Upper lobe of left lung (tissue), 4 donors: ENCODE data around the gene SLC35E4.

Source experiments
- CTCF ChIP-seq, 6 experiments: fragments of 450-650 bp in 4 of 6; fragments of 200-600 bp in 2 of 6; sonication (generic) in 2 of 6; IDR thresholded peaks; one replicate each; pipeline ENCODE4 v1.5.1; 2016 to 2019; ENCODE audit warnings: antibody characterized with exemption in 6 of 6
- EP300 ChIP-seq, 4 donors: sonication (generic); formaldehyde crosslinking; IDR thresholded peaks; one replicate each; pipeline ENCODE4 v1.5.1; 2017; ENCODE audit warnings: antibody characterized with exemption in 4 of 4, control low read depth in 2 of 4
- POLR2A ChIP-seq, 4 donors: fragments of 450-650 bp; IDR thresholded peaks; one replicate each; pipeline ENCODE4 v1.5.1; 2016 to 2017; ENCODE audit warnings: antibody characterized with exemption in 4 of 4, mild to moderate bottlenecking in 2 of 4
- POLR2AphosphoS5 ChIP-seq, 2 donors: sonication (generic); formaldehyde crosslinking; IDR thresholded peaks; one replicate each; pipeline ENCODE4 v1.5.1; 2017; ENCODE audit warnings: antibody characterized with exemption in 2 of 2

GRCh38 chr22:30637701-30638114 is 2.1 kb downstream of the SLC35E4 start:
- TF ChIP-seq CTCF (IDR thresholded peaks at IDR 0.05) (no peak), EP300 (IDR thresholded peaks at IDR 0.05) (no peak), POLR2AphosphoS5 (IDR thresholded peaks at IDR 0.05) (no peak), POLR2A (IDR thresholded peaks at IDR 0.05) (no peak)
